AG04450 (cell line): ENCODE results near the gene PAF1. TPM values are rescaled to one million over a fixed set of nuclear protein-coding genes. Genes with fewer than 3 reads are reported as not detected.

ENCODE experiments used
- CTCF ChIA-PET: fragments of 300-600, 350-600 bp; formaldehyde crosslinking; extraction: SDS; loops from one replicate; lab custom pipeline; 2022; ENCODE audit warnings: antibody characterized with exemption, inconsistent platforms; lab: Charles Lee
- POLR2A ChIA-PET: fragments of 350-600 bp; formaldehyde crosslinking; extraction: SDS; loops from one replicate; lab custom pipeline; 2021; ENCODE audit warnings: antibody characterized with exemption, inconsistent platforms; lab: Yijun Ruan, JAX
- DNase-seq: peaks from one replicate; pipeline ENCODE4 v3.0.0-alpha.2; 2011; ENCODE audit warnings: low read depth, low spot score
- H3K27ac ChIP-seq: one replicate; pipeline ENCODE4 v1.5.1; 2012; ENCODE audit warnings: low read depth, low read length, control low read depth
- H3K27me3 ChIP-seq: one replicate; pipeline ENCODE4 v1.6.0; 2012; ENCODE audit warnings: low read length; ENCODE audit not compliant: control insufficient read depth, insufficient read depth
- H3K4me3 ChIP-seq: 2 replicates; pipeline ENCODE4 v1.5.1; 2011; ENCODE audit warnings: mild to moderate bottlenecking, low read depth, low read length, control low read depth
- H3K9me3 ChIP-seq: 2 replicates; pipeline ENCODE4 v1.5.1; 2012; ENCODE audit warnings: low read length; ENCODE audit not compliant: control insufficient read depth, insufficient read depth
- polyA plus RNA-seq: library from polyadenylated mRNA; depleted of rRNA; stranded (reverse); fragments of >200 nt; gene quantifications from 2 replicates; pipeline ENCODE4 v1.2.3, GENCODE V29; 2011
- TF ChIP-seq, protein P1 (sequence below): IDR thresholded peaks from 2 replicates; pipeline ENCODE4 v1.5.1; 2011; ENCODE audit warnings: low read depth, low read length, control low read depth, inconsistent platforms

Gene PAF1
- polyA plus RNA-seq, 1 experiment = 60.5 TPM

- Histone ChIP-seq H3K4me3 (peak overlapping the region; percentile 53), H3K27me3 (no peaks in the 10 kb centered on the region), H3K27ac (peak overlapping the region; percentile 100), H3K9me3 (peaks cover under 1% of the 10 kb centered on the region; the same call in 1 of the 2 replicates)
- peak; percentile 81 for DNase-seq
- CTCF ChIA-PET = interaction anchor here (0.7 to 2.3 kb wide), 4 partner anchors 9 to 72 kb away, joined by 3 to 14 read pairs (median 6); no protein-coding TSS in a partner anchor
- POLR2A ChIA-PET = interaction anchor here (0.6 to 3.0 kb wide), 7 partner anchors 9 to 367 kb away, joined by 3 to 18 read pairs (median 3); partner anchors contain the start of genes MED29, PAF1, PLEKHG2 and RPS16
- TF ChIP-seq, protein P1, sequence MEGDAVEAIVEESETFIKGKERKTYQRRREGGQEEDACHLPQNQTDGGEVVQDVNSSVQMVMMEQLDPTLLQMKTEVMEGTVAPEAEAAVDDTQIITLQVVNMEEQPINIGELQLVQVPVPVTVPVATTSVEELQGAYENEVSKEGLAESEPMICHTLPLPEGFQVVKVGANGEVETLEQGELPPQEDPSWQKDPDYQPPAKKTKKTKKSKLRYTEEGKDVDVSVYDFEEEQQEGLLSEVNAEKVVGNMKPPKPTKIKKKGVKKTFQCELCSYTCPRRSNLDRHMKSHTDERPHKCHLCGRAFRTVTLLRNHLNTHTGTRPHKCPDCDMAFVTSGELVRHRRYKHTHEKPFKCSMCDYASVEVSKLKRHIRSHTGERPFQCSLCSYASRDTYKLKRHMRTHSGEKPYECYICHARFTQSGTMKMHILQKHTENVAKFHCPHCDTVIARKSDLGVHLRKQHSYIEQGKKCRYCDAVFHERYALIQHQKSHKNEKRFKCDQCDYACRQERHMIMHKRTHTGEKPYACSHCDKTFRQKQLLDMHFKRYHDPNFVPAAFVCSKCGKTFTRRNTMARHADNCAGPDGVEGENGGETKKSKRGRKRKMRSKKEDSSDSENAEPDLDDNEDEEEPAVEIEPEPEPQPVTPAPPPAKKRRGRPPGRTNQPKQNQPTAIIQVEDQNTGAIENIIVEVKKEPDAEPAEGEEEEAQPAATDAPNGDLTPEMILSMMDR = no peak
Observed at GRCh38 chr19:39402346-39403300, 11.7 kb upstream of the PAF1 start.

DNA sequence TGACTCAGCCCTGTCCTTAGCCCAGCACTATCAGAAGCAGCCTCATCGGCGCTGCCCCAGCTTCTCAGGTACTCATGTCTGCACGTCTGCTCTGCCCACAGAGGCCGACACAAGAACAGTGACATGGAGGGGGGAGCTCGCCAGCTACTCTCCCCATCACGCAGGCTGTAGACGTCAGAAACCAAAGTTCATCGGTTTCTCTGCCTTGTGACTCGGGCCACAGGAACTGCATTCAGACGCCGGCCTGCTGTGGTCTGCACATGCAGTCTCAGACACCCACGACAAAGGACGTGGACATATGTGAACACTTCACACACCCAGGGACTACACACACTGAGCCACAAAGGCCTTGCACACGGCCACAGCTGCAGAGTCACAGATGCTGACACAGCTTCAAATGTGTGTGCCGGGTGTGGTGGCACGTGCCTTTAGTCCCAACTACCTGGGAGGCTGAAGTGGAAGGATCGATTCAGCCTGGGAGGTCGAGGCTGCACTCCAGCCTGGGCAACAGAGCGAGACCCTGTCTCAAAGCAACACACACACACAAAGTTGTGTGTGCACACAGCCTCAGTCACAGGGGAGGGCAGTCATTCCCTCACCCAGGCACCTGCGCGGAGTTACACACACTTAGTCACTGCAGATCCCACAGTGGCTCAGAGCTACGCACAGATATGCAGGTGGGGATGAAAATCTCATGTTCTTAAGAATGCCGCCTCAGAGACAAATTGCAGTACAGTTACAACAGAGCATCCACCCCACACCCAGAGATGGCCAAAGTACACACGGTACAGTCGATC lies 10.8 kb upstream of the PAF1 start:
- no peak for DNase-seq
- ChIA-PET POLR2A (interaction anchor here (0.6 to 3.0 kb wide), 5 partner anchors 10 to 632 kb away, joined by 3 to 18 read pairs (median 3); partner anchors contain the start of genes MED29, PAF1, RPS16 and TIMM50), CTCF (interaction anchor here (2.3 kb wide), 1 partner anchor 10 kb away, joined by 14 read pairs; no protein-coding TSS in a partner anchor)
- Histone ChIP-seq H3K4me3 (no peak overlapping the region), H3K27me3 (no peaks in the 10 kb centered on the region), H3K27ac (peak overlapping the region; percentile 100), H3K9me3 (no peaks in the 10 kb centered on the region)
- TF ChIP-seq, protein P1 = no peak

DNA sequence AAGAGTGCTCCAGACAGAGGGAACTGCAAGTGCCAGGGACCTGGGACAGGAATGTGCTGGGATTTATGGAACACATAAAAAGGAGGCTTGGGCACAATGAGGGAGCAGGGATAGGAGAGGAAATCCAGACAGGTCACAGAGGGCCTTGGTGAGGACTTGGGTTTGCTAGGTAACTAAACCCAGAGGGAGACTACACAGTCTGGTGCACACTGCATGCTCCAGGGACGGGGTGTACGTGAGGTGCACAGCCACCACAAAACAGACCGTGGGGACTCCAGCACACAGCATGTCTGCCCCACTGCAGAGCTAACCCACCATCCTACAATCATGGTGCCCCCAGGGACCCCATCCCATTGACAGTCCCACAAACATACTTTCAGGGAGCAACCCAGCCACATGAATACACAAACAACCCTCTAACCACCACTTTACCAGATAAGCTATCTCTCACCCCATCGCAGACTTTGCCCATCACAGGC lies 10.2 kb upstream of the PAF1 start:
- CTCF ChIA-PET = interaction anchor here (2.3 kb wide), 1 partner anchor 10 kb away, joined by 14 read pairs; no protein-coding TSS in a partner anchor
- no peaks in the 10 kb centered on the region for H3K9me3 ChIP-seq
- TF ChIP-seq, protein P1 = no peak
- no peak overlapping the region for H3K4me3 ChIP-seq
- no peak for DNase-seq
- POLR2A ChIA-PET = interaction anchor here (0.9 to 3.0 kb wide), 3 partner anchors 10 to 632 kb away, joined by 3 to 18 read pairs (median 6); partner anchors contain the start of genes MED29, PAF1 and RPS16
- peak overlapping the region; percentile 100 for H3K27ac ChIP-seq
- no peaks in the 10 kb centered on the region for H3K27me3 ChIP-seq

DNA sequence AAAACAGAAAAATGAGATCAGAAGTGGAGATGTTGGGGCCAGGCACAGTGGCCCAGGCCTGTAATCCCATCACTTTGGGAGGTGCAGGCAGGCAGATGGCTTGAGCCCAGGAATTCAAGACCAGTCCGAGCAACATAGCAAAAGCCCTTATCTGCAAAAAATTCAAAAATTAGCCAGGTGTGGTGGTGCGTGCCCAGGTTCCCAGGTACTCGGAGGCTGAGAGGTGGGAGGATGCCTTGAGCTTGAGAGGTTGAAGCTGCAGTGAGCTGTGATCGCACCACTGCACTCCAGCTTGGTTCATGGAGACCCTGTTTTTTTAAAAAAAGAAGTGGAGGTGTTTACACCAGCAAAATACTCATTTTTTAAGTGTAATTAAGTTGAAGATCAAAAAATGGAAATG lies 9.2 kb upstream of the PAF1 start:
- Histone ChIP-seq H3K9me3 (no peaks in the 10 kb centered on the region), H3K27me3 (no peaks in the 10 kb centered on the region), H3K27ac (no peak overlapping the region), H3K4me3 (no peak overlapping the region)
- ChIA-PET CTCF (interaction anchor here (4.4 kb wide), 1 partner anchor 12 kb away, joined by 67 read pairs; the partner anchor contains the start of gene PLEKHG2), POLR2A (interaction anchor here (3.0 kb wide), 1 partner anchor 9 kb away, joined by 18 read pairs; the partner anchor contains the start of genes MED29 and PAF1)
- TF ChIP-seq, protein P1 = no peak
- no peak for DNase-seq
